GM19452 (cell line): ENCODE data around the gene HLF.

Source experiments
- ATAC-seq: cut with Tn5 transposase; IDR thresholded peaks from one replicate; pipeline ENCODE4 v1.9.1; 2021; ENCODE audit not compliant: unreplicated experiment

Gene HLF

GRCh38 chr17:55289978-55290377 is 25.2 kb downstream of the HLF start:
- ATAC-seq, result no peak

GRCh38 chr17:55290492-55291113 is 25.8 kb downstream of the HLF start:
- no peak for ATAC-seq

GRCh38 chr17:55291114-55291507 is 26.4 kb downstream of the HLF start:
- ATAC-seq, result no peak

GRCh38 chr17:55292094-55292493 is 27.3 kb downstream of the HLF start:
- no peak for ATAC-seq

- no peak for ATAC-seq
Measured at GRCh38 chr17:55294042-55294751, 29.4 kb downstream of the HLF start.

- ATAC-seq, result peak; percentile 92
Measured at GRCh38 chr17:55295411-55296170, 30.8 kb downstream of the HLF start.

- ATAC-seq, result no peak
Measured at GRCh38 chr17:55296171-55296695, 31.5 kb downstream of the HLF start.

- no peak for ATAC-seq
Measured at GRCh38 chr17:55296699-55297098, 31.9 kb downstream of the HLF start.

- no peak for ATAC-seq
Measured at GRCh38 chr17:55298111-55298730, 33.5 kb downstream of the HLF start.

GRCh38 chr17:55299162-55299838 is 34.5 kb downstream of the HLF start:
- ATAC-seq, result no peak

- no peak for ATAC-seq
Measured at GRCh38 chr17:55299890-55300289, 35.1 kb downstream of the HLF start.

- no peak for ATAC-seq
Measured at GRCh38 chr17:55300479-55301290, 35.9 kb downstream of the HLF start.

- no peak for ATAC-seq
Measured at GRCh38 chr17:55301521-55302406, 37.0 kb downstream of the HLF start.

- no peak for ATAC-seq
Measured at GRCh38 chr17:55302407-55302787, 37.6 kb downstream of the HLF start.

GRCh38 chr17:55303008-55303493 is 38.3 kb downstream of the HLF start:
- no peak for ATAC-seq

GRCh38 chr17:55303701-55304145 is 39.0 kb downstream of the HLF start:
- ATAC-seq, result no peak

GRCh38 chr17:55304171-55304859 is 39.6 kb downstream of the HLF start:
- ATAC-seq, result no peak
